ENCODE results near the gene KSR1. TPM values are rescaled to one million over a fixed set of nuclear protein-coding genes. Genes with fewer than 3 reads are reported as not detected.

Gene KSR1
- total and polyA plus RNA-seq, 10 of the 15 experiments (the other 5 are each of a cell fraction or from before 2014, with no cell fraction given), result 0.97 to 66.6 (median 22.9) TPM

DNA sequence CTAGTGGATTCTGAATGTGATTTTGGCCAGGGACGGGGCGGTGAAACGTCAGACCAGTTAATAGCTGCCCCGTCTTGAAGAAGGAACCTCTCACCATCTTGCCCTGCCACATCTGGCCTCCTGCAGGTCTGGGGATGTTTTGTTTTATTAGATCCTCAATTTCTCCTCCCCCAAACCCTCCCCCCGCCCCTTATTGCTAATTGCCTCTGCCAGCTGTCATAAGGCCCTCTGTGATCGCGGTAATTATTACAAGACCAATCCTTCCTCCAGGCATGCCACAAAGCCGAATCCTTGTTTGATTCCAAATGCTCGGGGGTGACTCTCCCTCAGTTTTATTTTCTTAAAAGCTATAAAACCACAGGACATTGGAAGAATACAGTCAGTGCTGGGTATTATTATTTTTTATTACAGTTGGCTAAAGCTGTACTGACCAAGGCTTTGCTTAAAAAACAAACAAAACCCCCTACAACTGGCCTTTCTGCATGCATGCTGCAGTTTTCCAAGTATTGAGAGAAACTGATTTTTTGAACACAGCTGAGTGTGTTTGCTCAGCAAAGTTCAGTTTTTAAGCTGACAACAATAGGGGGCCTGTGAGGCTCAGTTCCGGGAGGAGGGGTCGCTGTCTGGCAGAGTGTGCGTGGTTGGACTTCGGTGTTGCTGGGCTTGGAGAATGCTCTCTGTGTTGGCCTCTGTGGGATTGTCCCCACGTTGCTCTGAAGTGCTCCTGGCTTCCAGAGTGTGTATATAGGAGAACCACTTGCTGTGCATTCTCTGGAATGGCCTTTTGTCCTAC is 1.7 kb downstream of the KSR1 start (continued):
- TF ChIP-seq, protein P1, sequence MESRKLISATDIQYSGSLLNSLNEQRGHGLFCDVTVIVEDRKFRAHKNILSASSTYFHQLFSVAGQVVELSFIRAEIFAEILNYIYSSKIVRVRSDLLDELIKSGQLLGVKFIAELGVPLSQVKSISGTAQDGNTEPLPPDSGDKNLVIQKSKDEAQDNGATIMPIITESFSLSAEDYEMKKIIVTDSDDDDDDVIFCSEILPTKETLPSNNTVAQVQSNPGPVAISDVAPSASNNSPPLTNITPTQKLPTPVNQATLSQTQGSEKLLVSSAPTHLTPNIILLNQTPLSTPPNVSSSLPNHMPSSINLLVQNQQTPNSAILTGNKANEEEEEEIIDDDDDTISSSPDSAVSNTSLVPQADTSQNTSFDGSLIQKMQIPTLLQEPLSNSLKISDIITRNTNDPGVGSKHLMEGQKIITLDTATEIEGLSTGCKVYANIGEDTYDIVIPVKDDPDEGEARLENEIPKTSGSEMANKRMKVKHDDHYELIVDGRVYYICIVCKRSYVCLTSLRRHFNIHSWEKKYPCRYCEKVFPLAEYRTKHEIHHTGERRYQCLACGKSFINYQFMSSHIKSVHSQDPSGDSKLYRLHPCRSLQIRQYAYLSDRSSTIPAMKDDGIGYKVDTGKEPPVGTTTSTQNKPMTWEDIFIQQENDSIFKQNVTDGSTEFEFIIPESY (IDR thresholded peaks at IDR 0.05), result no peak

- H3K9ac ChIP-seq (ENCODE audit: control insufficient read depth, insufficient read depth, low read length), result peak overlapping the region; percentile 60
- H3K27ac ChIP-seq (ENCODE audit: control insufficient read depth, insufficient read depth), result peak overlapping the region; percentile 62
- ChIA-PET CTCF (interaction anchor here (0.7 to 6.6 kb wide), 28 partner anchors 10 to 222 kb away, joined by 3 to 69 read pairs (median 5); no protein-coding TSS in a partner anchor), POLR2A (interaction anchor here (0.9 to 13.1 kb wide), 10 partner anchors 13 to 141 kb away, joined by 3 to 143 read pairs (median 5); no protein-coding TSS in a partner anchor), SMC1A (ENCODE audit: uncharacterized antibody, unreplicated experiment) (interaction anchor here (0.8 to 11.6 kb wide), 26 partner anchors 14 to 222 kb away, joined by 3 to 228 read pairs (median 6); no protein-coding TSS in a partner anchor), RAD21 (ENCODE audit: unreplicated experiment) (interaction anchor here (0.9 to 9.7 kb wide), 15 partner anchors 14 to 144 kb away, joined by 3 to 229 read pairs (median 7); no protein-coding TSS in a partner anchor)
- H3K9me3 ChIP-seq (replicated peaks; ENCODE audit: control insufficient read depth, insufficient read depth, low read length), result no peaks in the 10 kb centered on the region
- in situ Hi-C loops (cut with MboI) (loop anchor here (5.0 to 25.0 kb wide), 4 partner anchors 106 to 1279 kb away; partner anchors contain the start of genes NEK8, TLCD1 and TRAF4), intact Hi-C loops (cut with micrococcal nuclease; ENCODE audit: unreplicated experiment) (loop anchor here (2.0 to 5.0 kb wide), 5 partner anchors 14 to 221 kb away; no protein-coding TSS in a partner anchor)
- H3K27me3 ChIP-seq (replicated peaks in 1 of 2; ENCODE audit: control insufficient read depth in 2 of 2, insufficient read depth in 2 of 2, low read length in 1 of 2), result no peaks in the 10 kb centered on the region
- ATAC-seq, result no peak
- H3K4me1 ChIP-seq (ENCODE audit: control insufficient read depth, insufficient read depth, low read length), result peaks cover 36% of the 10 kb centered on the region
- no peaks in the 10 kb centered on the region for H4K20me1 ChIP-seq (ENCODE audit: control insufficient read depth, insufficient read depth)
- BruUV-seq (replicated peaks), result no TSS peak
- no peak for FAIRE-seq
- 49% methylated on average over 6 of the region's 6 CpGs for WGBS (ENCODE audit: insufficient coverage, insufficient replicate concordance, low lambda C conversion rate, missing lambda C conversion rate)
- no peak overlapping the region for H2AFZ ChIP-seq (ENCODE audit: control insufficient read depth, low read depth, low read length)
- peaks cover 71% of the 10 kb centered on the region for H3K79me2 ChIP-seq (ENCODE audit: control insufficient read depth, insufficient read depth, low read length)
- TF ChIP-seq IKZF1 (conservative IDR thresholded peaks at IDR 0.05), result 0 out of 2 replicates have a peak, but pooled peaks have one; percentile 26
- TF ChIP-seq RB1 (IDR thresholded peaks at IDR 0.05; ENCODE audit: borderline replicate concordance), result no peak
- TF ChIP-seq IKZF2 (IDR thresholded peaks at IDR 0.05), result 0 out of 4 replicates have a peak, but pooled peaks of 1 of the 2 experiments have one; percentile 22
- DNase-seq (ENCODE audit: low read depth, low spot score), result no peak
- H3K4me3 ChIP-seq, result peak overlapping the region; percentile 89
- H3K36me3 ChIP-seq (ENCODE audit: control insufficient read depth in 2 of 2, insufficient read depth in 2 of 2, low read length in 1 of 2), result peaks cover 0 to 1% of the 10 kb centered on the region in 2 experiments; a peak in 2 of 4 replicates
- H3K4me2 ChIP-seq (ENCODE audit: control insufficient read depth, insufficient read depth), result peak overlapping the region; percentile 60
These were observed 2.3 kb downstream of the KSR1 start for GRCh38 chr17:27458524-27458908.

Measured in GM12878 (cell line).